ACC112 (cell line): ENCODE measurements around the gene BTF3.
"Not testable (repeated sequence)": the region's sequence is repeated elsewhere in the genome, so short reads cannot be mapped to it uniquely, and the experiment has no call there.

Source experiments
- H2AFZ ChIP-seq: fragments of 200-600 bp; sonication (generic); one replicate; pipeline ENCODE4 v1.6.0; 2017; ENCODE audit warnings: antibody characterized with exemption, low read length; ENCODE audit not compliant: unreplicated experiment
- H3K27ac ChIP-seq: fragments of 200-600 bp; sonication (generic); 2 replicates; pipeline ENCODE4 v1.5.1; 2014; ENCODE audit warnings: low read depth, mild to moderate bottlenecking, antibody characterized with exemption, low read length, moderate library complexity
- H3K27me3 ChIP-seq: fragments of 200-600 bp; sonication (generic); 2 replicates; pipeline ENCODE4 v1.6.1; 2014; ENCODE audit warnings: mild to moderate bottlenecking, antibody characterized with exemption, low read length, moderate library complexity, mixed read lengths; ENCODE audit not compliant: insufficient read depth
- H3K36me3 ChIP-seq: fragments of 200-600 bp; sonication (generic); 2 replicates; pipeline ENCODE4 v1.6.1; 2016; ENCODE audit warnings: mild to moderate bottlenecking, antibody characterized with exemption, low read length, moderate library complexity, mixed read lengths; ENCODE audit not compliant: insufficient read depth
- H3K4me1 ChIP-seq: fragments of 200-600 bp; sonication (generic); one replicate; pipeline ENCODE4 v1.6.1; 2016; ENCODE audit warnings: low read length, mixed read lengths; ENCODE audit not compliant: insufficient read depth, unreplicated experiment, control insufficient read depth
- H3K4me3 ChIP-seq: fragments of 200-600 bp; sonication (generic); 2 replicates; pipeline ENCODE4 v1.5.1; 2014; ENCODE audit warnings: mild to moderate bottlenecking, low read depth, low read length
- H3K79me2 ChIP-seq: fragments of 200-600 bp; sonication (generic); one replicate; pipeline ENCODE4 v1.6.0; 2016; ENCODE audit warnings: low read length; ENCODE audit not compliant: control insufficient read depth, unreplicated experiment, insufficient read depth

BTF3 gene

GRCh38 chr5:73486119-73486899 is 11.9 kb upstream of the BTF3 start:
- no peaks in the 10 kb centered on the region for H3K79me2 ChIP-seq
- no peak overlapping the region for H3K27ac ChIP-seq
- no peaks in the 10 kb centered on the region for H3K27me3 ChIP-seq
- no peaks in the 10 kb centered on the region for H3K36me3 ChIP-seq
- no peak overlapping the region for H3K4me3 ChIP-seq
- no peaks in the 10 kb centered on the region for H3K4me1 ChIP-seq
- H2AFZ ChIP-seq, result no peak overlapping the region

- H3K27me3 ChIP-seq, H3K27ac ChIP-seq, H2AFZ ChIP-seq, H3K4me3 ChIP-seq, H3K79me2 ChIP-seq, H3K36me3 ChIP-seq, H3K4me1 ChIP-seq: not testable (repeated sequence)
Observed at GRCh38 chr5:73487257-73487656, 11.0 kb upstream of the BTF3 start.

- H3K27ac ChIP-seq, result no peak overlapping the region
- H3K27me3 ChIP-seq, result no peaks in the 10 kb centered on the region
- no peak overlapping the region for H3K4me3 ChIP-seq
Observed at GRCh38 chr5:73487815-73488214, 10.4 kb upstream of the BTF3 start.

GRCh38 chr5:73488806-73489205 is 9.4 kb upstream of the BTF3 start:
- no peaks in the 10 kb centered on the region for H3K27me3 ChIP-seq
- H3K27ac ChIP-seq, result no peak overlapping the region
- no peak overlapping the region for H3K4me3 ChIP-seq
- no peaks in the 10 kb centered on the region for H3K79me2 ChIP-seq
- H2AFZ ChIP-seq, result no peak overlapping the region
- no peaks in the 10 kb centered on the region for H3K36me3 ChIP-seq
- H3K4me1 ChIP-seq, result no peaks in the 10 kb centered on the region

More at GRCh38 chr5:73487815-73488214, 10.4 kb upstream of the BTF3 start:
- Histone ChIP-seq H2AFZ (no peak overlapping the region), H3K36me3 (no peaks in the 10 kb centered on the region), H3K4me1 (no peaks in the 10 kb centered on the region), H3K79me2 (no peaks in the 10 kb centered on the region)

GRCh38 chr5:73490088-73490487 is 8.2 kb upstream of the BTF3 start:
- Histone ChIP-seq H3K4me1 (peaks cover 4% of the 10 kb centered on the region), H3K4me3 (no peak overlapping the region), H3K27ac (no peak overlapping the region), H3K79me2 (no peaks in the 10 kb centered on the region), H3K27me3 (no peaks in the 10 kb centered on the region), H3K36me3 (no peaks in the 10 kb centered on the region), H2AFZ (no peak overlapping the region)

GRCh38 chr5:73491155-73491554 is 7.1 kb upstream of the BTF3 start:
- Histone ChIP-seq H3K27ac (no peak overlapping the region), H3K36me3 (no peaks in the 10 kb centered on the region), H2AFZ (no peak overlapping the region), H3K4me3 (no peak overlapping the region), H3K27me3 (no peaks in the 10 kb centered on the region), H3K79me2 (no peaks in the 10 kb centered on the region), H3K4me1 (peaks cover 4% of the 10 kb centered on the region)

- no peaks in the 10 kb centered on the region for H3K27me3 ChIP-seq
- H3K27ac ChIP-seq, result no peak overlapping the region
- no peak overlapping the region for H3K4me3 ChIP-seq
- H3K79me2 ChIP-seq, result peaks cover 4% of the 10 kb centered on the region
- H3K36me3 ChIP-seq, result no peaks in the 10 kb centered on the region
- H3K4me1 ChIP-seq, result peaks cover 13% of the 10 kb centered on the region
- H2AFZ ChIP-seq, result no peak overlapping the region
Observed at GRCh38 chr5:73493421-73493820, 4.8 kb upstream of the BTF3 start.

- Histone ChIP-seq H3K36me3 (peaks cover 6% of the 10 kb centered on the region; the same call in 1 of the 2 replicates), H3K27me3 (no peaks in the 10 kb centered on the region), H3K79me2 (peaks cover 17% of the 10 kb centered on the region), H3K27ac (no peak overlapping the region), H3K4me3 (no peak overlapping the region), H2AFZ (peak overlapping the region; percentile 11), H3K4me1 (peaks cover 13% of the 10 kb centered on the region)
Observed at GRCh38 chr5:73494721-73495120, 3.5 kb upstream of the BTF3 start.

- Histone ChIP-seq H3K36me3 (peaks cover 10% of the 10 kb centered on the region), H3K4me1 (peaks cover 22% of the 10 kb centered on the region), H3K79me2 (peaks cover 28% of the 10 kb centered on the region), H3K27ac (no peak overlapping the region), H2AFZ (no peak overlapping the region), H3K4me3 (no peak overlapping the region), H3K27me3 (no peaks in the 10 kb centered on the region)
Observed at GRCh38 chr5:73495772-73496335, 2.4 kb upstream of the BTF3 start.

GRCh38 chr5:73496984-73497457 is 1.2 kb upstream of the BTF3 start:
- peak overlapping the region; percentile 86; the same call in 1 of the 2 replicates for H3K27ac ChIP-seq
- no peaks in the 10 kb centered on the region for H3K27me3 ChIP-seq
- H2AFZ ChIP-seq, result peak overlapping the region; percentile 38
- peaks cover 18% of the 10 kb centered on the region for H3K36me3 ChIP-seq
- peak overlapping the region; percentile 91 for H3K4me3 ChIP-seq
- peaks cover 29% of the 10 kb centered on the region for H3K4me1 ChIP-seq
- peaks cover 40% of the 10 kb centered on the region for H3K79me2 ChIP-seq
